ENCODE measurements around the gene ZNF773. TPM values are rescaled to one million over a fixed set of nuclear protein-coding genes. Genes with fewer than 3 reads are reported as not detected.

Gene ZNF773
- total and polyA plus RNA-seq, 10 of the 15 experiments (the other 5 are each of a cell fraction or from before 2014, with no cell fraction given): 0.21 to 9.1 (median 6.7) TPM

DNA sequence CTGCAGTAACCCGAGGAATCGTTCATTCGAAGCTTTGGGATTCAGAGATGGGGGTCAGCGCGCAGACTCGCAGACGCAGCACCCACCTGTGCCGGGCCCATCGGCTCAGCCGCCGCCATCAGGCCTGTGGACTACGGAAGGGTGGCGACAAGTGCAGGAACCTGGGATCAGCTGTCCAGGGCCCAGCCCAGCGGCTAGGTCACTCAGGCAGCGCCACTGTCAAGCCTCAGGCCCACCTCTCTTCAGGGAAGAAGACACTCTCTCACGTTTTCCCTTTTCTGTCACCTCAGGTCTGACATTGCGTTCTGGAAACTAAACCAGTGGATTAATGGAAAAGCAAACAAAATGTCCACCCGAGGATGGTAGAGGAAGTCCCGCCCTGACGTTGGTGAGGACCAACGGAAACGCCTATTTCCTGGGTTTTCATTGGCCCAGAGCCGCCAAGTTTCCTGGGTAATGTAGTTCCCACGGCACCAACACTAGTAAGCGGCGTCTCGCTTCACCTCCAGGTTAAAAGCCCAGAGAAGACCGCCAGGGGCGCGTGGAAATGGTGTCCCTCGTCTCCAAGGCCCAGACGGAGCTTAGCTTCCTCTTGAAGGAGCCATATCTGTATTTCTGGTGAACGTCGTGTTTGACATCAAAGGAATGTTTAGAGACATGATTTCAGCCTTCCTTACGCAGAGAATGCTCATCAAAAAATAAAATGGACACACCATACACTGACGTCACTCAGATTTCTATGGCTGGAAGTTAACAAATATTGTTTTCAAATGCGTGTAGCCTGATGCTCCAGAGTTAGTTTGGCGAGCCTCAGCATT is 22.3 kb upstream of the ZNF773 start, which contains the start of gene ZNF772 (continued):
- TF ChIP-seq, protein P1, sequence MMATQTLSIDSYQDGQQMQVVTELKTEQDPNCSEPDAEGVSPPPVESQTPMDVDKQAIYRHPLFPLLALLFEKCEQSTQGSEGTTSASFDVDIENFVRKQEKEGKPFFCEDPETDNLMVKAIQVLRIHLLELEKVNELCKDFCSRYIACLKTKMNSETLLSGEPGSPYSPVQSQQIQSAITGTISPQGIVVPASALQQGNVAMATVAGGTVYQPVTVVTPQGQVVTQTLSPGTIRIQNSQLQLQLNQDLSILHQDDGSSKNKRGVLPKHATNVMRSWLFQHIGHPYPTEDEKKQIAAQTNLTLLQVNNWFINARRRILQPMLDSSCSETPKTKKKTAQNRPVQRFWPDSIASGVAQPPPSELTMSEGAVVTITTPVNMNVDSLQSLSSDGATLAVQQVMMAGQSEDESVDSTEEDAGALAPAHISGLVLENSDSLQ (IDR thresholded peaks at IDR 0.05): 0 out of 2 replicates have a peak, but pooled peaks have one; percentile 37
- TF ChIP-seq ETV6 (conservative IDR thresholded peaks at IDR 0.05 in 1 of 2, IDR thresholded peaks at IDR 0.05 in 1 of 2; ENCODE audit: borderline replicate concordance in 1 of 2, low read depth in 1 of 2) (no peak), NFXL1 (IDR thresholded peaks at IDR 0.05; ENCODE audit: borderline replicate concordance) (no peak), NKRF (conservative IDR thresholded peaks at IDR 0.05) (no peak), TCF7 (IDR thresholded peaks at IDR 0.05; ENCODE audit: borderline replicate concordance) (no peak), FOS (IDR thresholded peaks at IDR 0.05; ENCODE audit: borderline replicate concordance, extremely low read depth, insufficient read length) (no peak), STAT1 (conservative IDR thresholded peaks at IDR 0.05) (peak; percentile 22; the same call in 1 of the 2 replicates), SMC3 (IDR thresholded peaks at IDR 0.05; ENCODE audit: borderline replicate concordance, low read length) (no peak), SP1 (IDR thresholded peaks at IDR 0.05; ENCODE audit: low read depth, low read length) (peak; percentile 67), KAT2A (conservative IDR thresholded peaks at IDR 0.05; ENCODE audit: control insufficient read depth, low read depth, low read length) (no peak), SUZ12 (IDR thresholded peaks at IDR 0.05; ENCODE audit: unreplicated experiment) (no peak), JUNB (IDR thresholded peaks at IDR 0.05) (no peak), MTA3 (IDR thresholded peaks at IDR 0.05; ENCODE audit: borderline replicate concordance, low read length) (no peak), ASH2L (IDR thresholded peaks at IDR 0.05; ENCODE audit: borderline replicate concordance, low read depth) (no peak)
- TF ChIP-seq, protein P2, sequence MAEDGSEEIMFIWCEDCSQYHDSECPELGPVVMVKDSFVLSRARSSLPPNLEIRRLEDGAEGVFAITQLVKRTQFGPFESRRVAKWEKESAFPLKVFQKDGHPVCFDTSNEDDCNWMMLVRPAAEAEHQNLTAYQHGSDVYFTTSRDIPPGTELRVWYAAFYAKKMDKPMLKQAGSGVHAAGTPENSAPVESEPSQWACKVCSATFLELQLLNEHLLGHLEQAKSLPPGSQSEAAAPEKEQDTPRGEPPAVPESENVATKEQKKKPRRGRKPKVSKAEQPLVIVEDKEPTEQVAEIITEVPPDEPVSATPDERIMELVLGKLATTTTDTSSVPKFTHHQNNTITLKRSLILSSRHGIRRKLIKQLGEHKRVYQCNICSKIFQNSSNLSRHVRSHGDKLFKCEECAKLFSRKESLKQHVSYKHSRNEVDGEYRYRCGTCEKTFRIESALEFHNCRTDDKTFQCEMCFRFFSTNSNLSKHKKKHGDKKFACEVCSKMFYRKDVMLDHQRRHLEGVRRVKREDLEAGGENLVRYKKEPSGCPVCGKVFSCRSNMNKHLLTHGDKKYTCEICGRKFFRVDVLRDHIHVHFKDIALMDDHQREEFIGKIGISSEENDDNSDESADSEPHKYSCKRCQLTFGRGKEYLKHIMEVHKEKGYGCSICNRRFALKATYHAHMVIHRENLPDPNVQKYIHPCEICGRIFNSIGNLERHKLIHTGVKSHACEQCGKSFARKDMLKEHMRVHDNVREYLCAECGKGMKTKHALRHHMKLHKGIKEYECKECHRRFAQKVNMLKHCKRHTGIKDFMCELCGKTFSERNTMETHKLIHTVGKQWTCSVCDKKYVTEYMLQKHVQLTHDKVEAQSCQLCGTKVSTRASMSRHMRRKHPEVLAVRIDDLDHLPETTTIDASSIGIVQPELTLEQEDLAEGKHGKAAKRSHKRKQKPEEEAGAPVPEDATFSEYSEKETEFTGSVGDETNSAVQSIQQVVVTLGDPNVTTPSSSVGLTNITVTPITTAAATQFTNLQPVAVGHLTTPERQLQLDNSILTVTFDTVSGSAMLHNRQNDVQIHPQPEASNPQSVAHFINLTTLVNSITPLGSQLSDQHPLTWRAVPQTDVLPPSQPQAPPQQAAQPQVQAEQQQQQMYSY (CRISPR knock-in tag; IDR thresholded peaks at IDR 0.05): no peak
- TF ChIP-seq, protein P3, sequence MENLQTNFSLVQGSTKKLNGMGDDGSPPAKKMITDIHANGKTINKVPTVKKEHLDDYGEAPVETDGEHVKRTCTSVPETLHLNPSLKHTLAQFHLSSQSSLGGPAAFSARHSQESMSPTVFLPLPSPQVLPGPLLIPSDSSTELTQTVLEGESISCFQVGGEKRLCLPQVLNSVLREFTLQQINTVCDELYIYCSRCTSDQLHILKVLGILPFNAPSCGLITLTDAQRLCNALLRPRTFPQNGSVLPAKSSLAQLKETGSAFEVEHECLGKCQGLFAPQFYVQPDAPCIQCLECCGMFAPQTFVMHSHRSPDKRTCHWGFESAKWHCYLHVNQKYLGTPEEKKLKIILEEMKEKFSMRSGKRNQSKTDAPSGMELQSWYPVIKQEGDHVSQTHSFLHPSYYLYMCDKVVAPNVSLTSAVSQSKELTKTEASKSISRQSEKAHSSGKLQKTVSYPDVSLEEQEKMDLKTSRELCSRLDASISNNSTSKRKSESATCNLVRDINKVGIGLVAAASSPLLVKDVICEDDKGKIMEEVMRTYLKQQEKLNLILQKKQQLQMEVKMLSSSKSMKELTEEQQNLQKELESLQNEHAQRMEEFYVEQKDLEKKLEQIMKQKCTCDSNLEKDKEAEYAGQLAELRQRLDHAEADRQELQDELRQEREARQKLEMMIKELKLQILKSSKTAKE (IDR thresholded peaks at IDR 0.05; ENCODE audit: low read depth, poor library complexity, severe bottlenecking): no peak
